Hepatic stellate cell (primary cell): ENCODE results near the gene HSD11B2.
A peak's percentile ranks its signal among the peaks of the same experiment; 100 is the strongest.

Source experiments
- DNase-seq: peaks from one replicate; pipeline ENCODE4 v3.0.0; 2011; ENCODE audit warnings: low spot score

The HSD11B2 gene

GRCh38 chr16:67430977-67431774 lies at the start of gene HSD11B2:
Gene HSD11B2, plus strand, starts transcription at chr16:67431121. Its CDS starts 128 bp downstream, at chr16:67431249.
- peak; percentile 72 for DNase-seq

GRCh38 chr16:67383284-67383683 lies 47.6 kb upstream of the HSD11B2 start:
- DNase-seq, result no peak

DNA sequence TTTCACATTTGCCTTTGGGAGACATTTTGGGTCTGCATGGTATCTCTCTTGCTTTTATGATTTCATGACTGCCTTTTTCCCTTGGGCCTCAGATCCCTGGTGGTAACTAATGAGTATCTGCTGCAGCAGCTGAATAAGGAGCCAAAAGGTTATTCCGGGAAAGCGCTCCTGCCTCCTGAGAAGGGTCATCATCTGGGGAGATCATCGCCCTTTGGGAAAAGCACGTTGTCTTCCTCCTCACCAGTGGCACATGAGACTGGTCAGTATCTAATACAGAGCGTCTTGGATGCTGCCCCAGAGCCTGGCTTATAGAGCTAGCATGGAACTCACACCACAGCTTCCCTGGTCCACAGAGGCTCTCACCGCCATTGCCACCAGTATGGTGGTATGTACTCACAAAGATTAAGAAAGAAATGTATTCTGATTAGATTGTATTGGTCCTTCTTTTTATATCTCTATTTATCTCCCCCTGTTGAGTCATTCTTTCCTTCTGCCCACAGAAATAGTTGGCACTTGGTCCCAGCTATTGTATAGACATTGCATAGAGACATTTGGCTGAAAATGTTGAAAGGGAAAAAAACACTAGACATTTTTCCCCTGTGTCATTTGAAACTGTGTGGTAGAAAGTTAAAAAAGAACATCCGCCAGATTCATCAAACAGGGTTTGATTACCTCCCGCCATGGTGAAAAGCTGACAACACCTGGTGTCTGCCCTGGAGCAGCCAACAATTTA lies 46.0 kb upstream of the HSD11B2 start:
- no peak for DNase-seq

GRCh38 chr16:67386861-67387455 lies 44.0 kb upstream of the HSD11B2 start:
- DNase-seq, result no peak

DNA sequence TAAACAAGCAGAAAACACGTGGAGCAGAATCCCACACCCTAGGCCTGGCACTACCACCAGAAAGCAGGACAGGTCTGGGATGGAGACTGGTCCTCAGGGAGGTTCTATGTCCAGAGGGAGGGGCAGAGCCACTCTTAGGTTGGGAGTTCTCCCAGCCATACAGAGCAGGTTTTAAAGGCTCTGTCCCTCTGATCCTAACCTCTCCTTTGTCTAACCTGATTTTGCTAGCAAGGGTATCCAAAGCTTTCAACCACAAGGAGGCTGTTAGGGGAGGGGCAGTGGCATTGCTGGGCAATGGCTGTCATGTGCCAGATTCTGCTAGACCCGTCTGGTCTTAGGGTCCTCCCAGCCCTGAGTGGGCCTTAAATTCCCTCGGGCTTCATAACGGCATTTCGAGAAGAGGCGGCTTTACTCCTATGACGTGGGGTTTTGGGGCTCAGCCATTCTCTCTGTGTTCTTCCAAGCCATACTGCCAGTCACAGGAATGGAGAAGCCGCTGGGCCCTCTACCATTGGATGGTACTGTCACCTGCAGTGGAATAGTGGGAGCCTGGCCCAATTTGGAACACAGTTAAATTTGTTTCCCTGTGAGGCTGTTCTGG lies 43.3 kb upstream of the HSD11B2 start:
- DNase-seq, result no peak

GRCh38 chr16:67388191-67388590 lies 42.7 kb upstream of the HSD11B2 start:
- DNase-seq, result no peak

GRCh38 chr16:67388591-67388990 lies 42.3 kb upstream of the HSD11B2 start:
- DNase-seq, result no peak

DNA sequence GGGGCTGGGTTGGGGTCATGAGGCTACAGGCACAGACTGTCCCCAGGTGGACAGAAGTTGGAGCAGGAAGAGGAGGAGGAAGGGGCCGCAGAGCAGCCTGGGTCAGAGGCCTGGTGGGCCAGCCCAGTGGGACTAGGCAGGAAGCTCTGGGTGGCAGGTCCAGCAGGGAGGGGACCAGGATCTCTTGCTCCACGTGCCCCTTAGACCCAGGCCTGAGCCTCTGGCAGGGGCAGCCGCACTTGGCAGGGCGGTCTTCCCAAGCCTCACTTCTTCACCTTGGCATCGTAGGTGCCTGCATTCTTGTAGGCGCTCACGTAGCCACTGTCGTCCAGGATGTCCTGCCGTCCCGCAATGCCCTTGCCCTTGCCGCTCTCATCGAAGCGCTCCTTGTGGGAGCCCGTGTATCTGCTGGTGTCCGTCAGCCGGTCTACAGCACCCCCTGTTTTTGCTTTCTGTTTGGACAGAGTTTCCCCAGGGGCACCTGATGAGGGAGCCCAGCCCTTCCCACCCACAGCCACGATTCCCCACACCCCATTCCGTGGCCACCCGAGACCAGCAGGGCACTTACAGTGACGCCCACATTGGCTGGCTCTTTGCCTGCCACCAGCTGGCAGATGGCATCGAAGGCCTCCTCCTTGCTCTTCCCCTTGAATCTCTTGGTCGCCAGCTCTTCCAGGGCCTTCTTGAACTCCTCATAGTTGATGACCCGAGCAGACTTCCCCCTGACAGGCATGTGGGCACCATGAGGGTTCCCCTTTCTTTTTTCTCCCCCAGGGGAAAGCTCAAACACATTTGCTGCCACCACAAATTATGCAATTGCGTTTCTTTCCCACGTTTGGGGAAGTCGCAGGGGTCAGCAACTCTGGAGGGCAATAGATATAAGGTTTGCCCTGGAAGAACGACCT lies 40.8 kb upstream of the HSD11B2 start:
- no peak for DNase-seq

GRCh38 chr16:67390816-67391423 lies 40.0 kb upstream of the HSD11B2 start:
- no peak for DNase-seq

DNA sequence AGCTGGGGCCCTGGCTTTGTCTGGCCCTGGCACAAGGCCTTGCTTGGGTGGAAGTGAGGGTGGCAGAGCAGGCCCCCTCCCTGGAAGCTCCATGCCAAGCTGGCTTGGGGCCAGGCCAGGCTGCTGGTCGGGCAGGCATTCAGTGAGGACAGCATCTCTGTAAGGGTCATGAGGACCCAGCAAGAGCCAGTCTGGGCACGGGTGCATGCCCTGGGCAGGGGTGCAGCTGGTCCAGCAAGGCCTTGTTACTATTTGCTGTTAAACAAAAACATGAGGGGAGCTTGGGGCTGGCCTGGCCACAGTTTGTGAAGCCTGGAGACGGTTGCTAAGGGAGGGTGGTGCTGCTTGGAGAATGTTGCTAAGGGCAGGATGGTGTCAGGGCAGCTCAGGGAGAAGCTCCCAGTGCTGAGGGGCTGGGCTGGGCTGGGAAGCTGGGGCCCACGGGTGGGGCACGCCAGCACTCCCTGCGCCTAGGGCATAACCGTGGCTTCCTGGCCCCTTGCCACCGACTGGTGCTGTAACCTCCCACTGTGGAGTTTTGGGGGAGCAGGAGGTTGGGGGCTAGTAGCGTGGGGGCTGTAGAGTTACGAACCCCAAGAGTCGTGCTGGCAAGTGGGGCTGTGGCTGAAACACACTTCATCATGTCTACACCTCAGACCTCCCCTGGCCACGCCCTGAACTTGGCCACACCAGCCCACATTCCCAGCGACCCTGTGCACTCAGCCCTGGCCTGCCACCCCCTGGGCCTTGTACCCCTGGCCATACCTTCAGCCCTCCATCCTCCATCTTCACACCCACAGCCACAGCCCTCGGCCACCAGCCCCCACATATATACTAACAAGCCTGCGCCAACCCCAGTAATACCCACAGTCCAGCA lies 39.3 kb upstream of the HSD11B2 start:
- DNase-seq, result no peak

DNA sequence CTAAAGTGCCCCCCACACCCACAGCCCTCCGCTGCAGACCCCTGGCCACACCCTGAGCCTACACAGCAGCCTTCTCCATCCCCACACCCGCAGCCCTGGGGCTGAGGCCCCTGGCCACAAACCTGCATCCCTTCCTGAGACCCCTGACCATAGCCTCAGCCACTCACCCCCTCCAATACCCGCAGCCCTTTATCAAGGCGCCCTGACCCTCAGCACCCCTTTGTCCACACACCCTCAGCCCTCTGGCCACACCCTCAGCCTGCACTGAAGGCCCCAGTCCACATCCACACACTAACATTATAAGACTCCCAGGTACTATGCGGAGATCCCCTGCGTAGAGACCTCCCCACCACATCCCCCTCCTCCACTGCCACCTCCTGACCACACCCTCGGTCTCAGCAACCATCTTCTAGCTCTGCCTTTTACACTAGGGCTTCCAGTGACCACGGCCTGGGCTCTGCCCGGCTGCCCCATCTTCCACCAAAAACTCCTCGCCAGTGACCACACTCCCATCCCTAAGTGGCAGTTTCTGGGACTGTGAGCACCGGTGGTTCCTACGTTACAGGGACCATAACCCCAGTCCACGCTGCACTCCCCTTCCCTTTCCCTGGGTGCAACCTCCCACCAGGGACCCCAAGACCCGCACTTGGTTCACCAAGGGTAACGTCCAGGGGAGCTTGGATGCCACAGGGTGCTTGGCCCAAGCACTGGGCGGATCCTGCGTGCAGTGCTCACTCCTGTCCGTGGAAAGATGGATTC lies 38.4 kb upstream of the HSD11B2 start:
- DNase-seq, result no peak

- peak; percentile 96 for DNase-seq
These were observed 37.7 kb upstream of the HSD11B2 start, which contains the start of gene TPPP3 for GRCh38 chr16:67393111-67393787. Gene TPPP3, minus strand, starts transcription at chr16:67393498. Its CDS starts 2,387 bp downstream, at chr16:67391111.

DNA sequence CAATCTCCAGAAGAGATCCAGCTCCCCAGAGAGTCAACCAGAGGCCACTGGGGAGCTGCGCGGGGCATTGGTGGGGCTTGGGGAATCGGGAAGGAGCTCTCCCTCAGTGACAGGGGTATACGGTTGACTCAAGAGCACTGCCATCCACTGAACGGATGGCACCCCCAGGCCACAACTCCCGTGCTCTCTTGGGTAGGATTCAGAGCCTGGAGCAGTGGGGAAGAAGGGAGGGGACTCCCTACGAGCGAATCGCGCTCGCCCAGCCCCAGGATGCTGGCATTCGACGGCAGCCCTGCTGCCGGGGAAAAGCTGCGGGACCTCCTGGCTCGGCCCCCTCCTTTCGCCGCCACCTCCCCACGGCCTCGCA lies 37.1 kb upstream of the HSD11B2 start:
- no peak for DNase-seq

DNA sequence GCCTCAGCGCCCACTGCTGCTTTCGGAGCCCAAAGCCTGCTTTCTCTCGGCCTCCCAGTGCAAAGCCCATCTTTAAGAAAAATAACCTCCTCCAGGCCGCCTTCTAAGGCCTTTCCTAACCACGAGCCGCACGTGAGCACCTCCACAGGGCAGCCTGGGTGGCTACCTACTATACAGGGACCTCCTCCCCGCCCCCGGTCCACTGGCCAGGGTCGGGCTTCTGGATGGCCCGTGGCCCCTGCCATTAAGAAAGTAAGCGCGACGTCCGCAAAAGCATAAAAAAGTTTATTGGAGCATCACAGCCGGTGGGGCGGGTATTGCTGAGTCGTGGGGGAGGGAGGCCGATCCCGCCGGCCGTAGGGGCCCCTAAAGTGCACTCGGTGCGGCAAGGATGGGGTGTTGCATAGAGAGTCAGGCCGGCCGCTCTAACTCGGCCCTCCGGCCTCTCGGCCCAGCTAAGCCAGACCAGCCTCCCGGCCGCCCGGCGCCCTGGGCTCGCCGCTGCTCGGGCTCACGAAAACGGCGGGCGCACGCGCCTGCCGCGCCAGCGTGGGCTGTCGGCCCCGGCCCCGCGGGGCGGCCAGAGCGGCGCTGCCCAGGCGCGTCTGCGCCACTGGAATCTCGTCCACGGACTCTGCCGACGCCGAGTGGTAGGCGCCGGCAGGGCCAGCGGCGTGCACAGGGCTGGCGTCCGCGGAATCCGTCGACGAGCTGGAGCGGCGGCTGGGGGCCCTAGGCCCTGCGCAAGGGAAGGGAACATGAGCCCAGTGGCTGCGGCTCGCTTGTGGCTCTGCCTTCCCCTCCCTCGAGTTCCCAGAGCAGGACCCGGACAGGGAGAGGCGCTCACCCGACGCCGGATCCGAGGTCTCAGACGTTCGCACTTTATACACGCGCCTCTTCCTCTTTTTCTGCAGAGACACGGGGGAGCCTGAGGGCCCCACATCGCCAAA lies 36.5 kb upstream of the HSD11B2 start:
- no peak for DNase-seq

- no peak for DNase-seq
These were observed 35.8 kb upstream of the HSD11B2 start for GRCh38 chr16:67395105-67395457.

GRCh38 chr16:67395458-67396158 lies 35.3 kb upstream of the HSD11B2 start:
- no peak for DNase-seq
